Midbrain (tissue), 1 donor: ENCODE measurements around the gene GLB1L3.
A peak's percentile ranks its signal among the peaks of the same experiment; 100 is the strongest.
"Not testable (repeated sequence)": the region's sequence is repeated elsewhere in the genome, so short reads cannot be mapped to it uniquely, and the experiment has no call there.

ENCODE experiments used
- DNase-seq: peaks from one replicate; lab custom pipeline; 2025; lab: John Stamatoyannopoulos, UW

Gene GLB1L3

GRCh38 chr11:134313821-134314607, 37.8 kb downstream of the GLB1L3 start:
- DNase-seq, result no peak

GRCh38 chr11:134317103-134317502, 40.9 kb downstream of the GLB1L3 start:
- no peak for DNase-seq

GRCh38 chr11:134321373-134321772, 45.2 kb downstream of the GLB1L3 start:
- not testable (repeated sequence) for DNase-seq

GRCh38 chr11:134322553-134322952, 46.4 kb downstream of the GLB1L3 start:
- DNase-seq, result no peak

GRCh38 chr11:134328433-134328832, 52.3 kb downstream of the GLB1L3 start:
- DNase-seq, result no peak

- DNase-seq, result no peak
Measured at GRCh38 chr11:134330611-134331353, 54.6 kb downstream of the GLB1L3 start.

- peak; percentile 69 for DNase-seq
Measured at GRCh38 chr11:134331354-134332188, 55.4 kb downstream of the GLB1L3 start, which contains the start of gene GLB1L2. GLB1L2 (plus strand) TSS chr11:134331988; CDS start chr11:134332062, 74 bp downstream.

GRCh38 chr11:134332189-134332631, 56.0 kb downstream of the GLB1L3 start:
- DNase-seq, result no peak

- no peak for DNase-seq
Measured at GRCh38 chr11:134332782-134333181, 56.6 kb downstream of the GLB1L3 start.

GRCh38 chr11:134333312-134333711, 57.1 kb downstream of the GLB1L3 start:
- no peak for DNase-seq

- no peak for DNase-seq
Measured at GRCh38 chr11:134333946-134334345, 57.8 kb downstream of the GLB1L3 start.

GRCh38 chr11:134334796-134335571, 58.8 kb downstream of the GLB1L3 start:
- DNase-seq, result no peak

- no peak for DNase-seq
Measured at GRCh38 chr11:134337051-134337450, 60.9 kb downstream of the GLB1L3 start.

- DNase-seq, result no peak
Measured at GRCh38 chr11:134338068-134338467, 61.9 kb downstream of the GLB1L3 start.

- DNase-seq, result no peak
Measured at GRCh38 chr11:134338654-134339053, 62.5 kb downstream of the GLB1L3 start.

GRCh38 chr11:134339756-134340155, 63.6 kb downstream of the GLB1L3 start:
- no peak for DNase-seq

- no peak for DNase-seq
Measured at GRCh38 chr11:134340354-134340964, 64.3 kb downstream of the GLB1L3 start.

GRCh38 chr11:134341805-134342571, 65.8 kb downstream of the GLB1L3 start:
- DNase-seq, result no peak

- DNase-seq, result no peak
Measured at GRCh38 chr11:134342572-134343340, 66.6 kb downstream of the GLB1L3 start.
